ELR (cell line): ENCODE data around the gene MCM3AP.

Experiments
- DNase-seq: peaks from one replicate; pipeline ENCODE4 v3.0.0-alpha.2; 2015; ENCODE audit warnings: low read depth

The MCM3AP gene

DNA sequence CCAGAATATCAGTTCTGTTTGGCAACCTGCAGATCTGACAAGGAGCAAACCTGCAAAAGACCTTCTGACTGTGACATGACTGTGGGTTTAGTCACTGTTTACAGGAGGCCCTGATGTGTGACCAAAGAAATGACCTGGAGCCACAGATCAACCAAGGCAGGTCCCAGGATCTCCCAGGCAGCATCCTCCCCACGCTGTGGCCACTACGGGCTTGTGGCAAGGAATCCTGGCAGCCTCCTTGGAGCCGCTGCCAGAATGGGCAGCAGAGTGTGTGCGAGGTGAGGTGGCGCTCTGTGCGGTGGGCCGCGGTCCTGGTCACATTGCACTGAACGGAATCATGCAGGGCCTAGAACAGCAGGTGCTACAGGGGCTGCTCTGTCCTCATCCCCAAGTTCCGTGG, 15.9 kb downstream of the MCM3AP start:
- DNase-seq: peak; percentile 28

DNA sequence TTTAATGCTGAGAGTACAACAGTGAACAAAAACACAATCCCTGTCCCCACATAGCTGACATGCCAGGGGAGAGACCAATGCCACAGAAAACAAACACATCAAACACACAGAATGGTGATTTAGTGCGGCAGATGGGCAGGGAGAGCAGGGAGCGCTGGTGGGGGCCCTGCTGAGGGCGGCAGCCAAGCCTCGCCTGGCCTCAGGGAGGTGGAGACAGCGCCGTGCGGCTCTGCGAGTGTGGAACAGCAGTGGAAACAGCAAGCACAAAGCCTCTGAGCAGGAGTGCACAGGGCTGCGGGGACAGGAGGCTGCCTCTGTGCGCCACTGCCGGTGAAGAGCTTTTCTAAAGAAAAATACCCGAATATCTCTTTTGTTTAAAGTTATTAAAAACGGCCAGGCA, 17.0 kb downstream of the MCM3AP start:
- DNase-seq: no peak

DNA sequence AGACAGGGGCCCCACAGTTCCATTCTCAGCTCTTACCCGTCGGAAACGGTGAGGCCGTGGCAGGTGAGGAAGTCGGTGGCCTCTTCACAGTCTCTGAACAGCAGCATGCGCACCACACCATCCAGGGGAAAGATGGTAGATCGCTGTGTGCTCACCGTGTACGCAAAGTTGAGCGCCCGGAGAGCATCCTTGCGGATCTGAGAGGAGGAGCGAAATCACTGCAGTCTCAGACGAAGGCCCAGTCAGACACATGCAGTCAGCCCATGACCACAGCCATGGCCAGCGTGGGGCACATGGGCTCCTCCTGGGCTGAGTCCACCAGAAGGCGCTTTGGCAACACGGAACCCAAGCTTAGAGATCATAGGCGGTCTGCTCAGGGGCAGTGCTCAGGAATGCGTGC, 18.5 kb downstream of the MCM3AP start:
- no peak for DNase-seq

DNA sequence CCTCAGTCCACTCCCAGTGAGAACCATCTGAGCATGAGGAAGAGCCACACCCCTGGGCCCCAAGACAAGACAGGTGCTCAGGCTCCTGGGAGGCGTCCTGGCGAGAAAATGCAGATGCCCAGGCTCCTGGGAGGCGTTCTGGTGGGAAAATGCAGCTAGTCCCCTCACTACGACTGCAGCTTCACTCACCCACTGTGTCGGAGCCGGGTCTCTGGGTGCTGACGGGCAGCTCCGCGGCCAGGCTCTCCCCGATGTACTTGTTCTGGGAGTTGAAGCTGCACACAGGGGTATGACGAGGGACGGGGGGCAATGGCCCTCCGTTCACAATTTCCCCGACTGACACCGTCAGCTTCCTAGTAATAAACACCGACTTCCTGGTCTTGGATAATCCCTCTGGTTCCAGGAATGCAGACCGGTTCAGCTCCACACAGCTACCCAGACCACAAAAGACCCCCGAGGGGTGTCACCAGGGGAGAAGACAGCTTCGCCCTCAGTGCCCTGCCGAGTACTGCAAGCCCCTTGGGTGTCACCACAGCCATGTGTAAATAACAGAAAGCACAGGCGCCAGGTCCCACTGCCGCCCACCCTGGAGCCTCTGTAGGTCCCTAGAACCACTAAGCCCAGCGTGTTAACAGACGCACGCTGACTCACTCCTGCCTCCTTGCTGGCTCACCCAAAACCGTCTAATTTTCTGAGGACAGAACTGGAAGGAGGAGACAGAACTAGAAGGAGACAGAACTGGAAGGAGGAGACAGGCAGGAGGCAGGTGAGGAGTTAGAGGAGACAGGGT, 19.5 kb downstream of the MCM3AP start:
- peak; percentile 15 for DNase-seq

DNA sequence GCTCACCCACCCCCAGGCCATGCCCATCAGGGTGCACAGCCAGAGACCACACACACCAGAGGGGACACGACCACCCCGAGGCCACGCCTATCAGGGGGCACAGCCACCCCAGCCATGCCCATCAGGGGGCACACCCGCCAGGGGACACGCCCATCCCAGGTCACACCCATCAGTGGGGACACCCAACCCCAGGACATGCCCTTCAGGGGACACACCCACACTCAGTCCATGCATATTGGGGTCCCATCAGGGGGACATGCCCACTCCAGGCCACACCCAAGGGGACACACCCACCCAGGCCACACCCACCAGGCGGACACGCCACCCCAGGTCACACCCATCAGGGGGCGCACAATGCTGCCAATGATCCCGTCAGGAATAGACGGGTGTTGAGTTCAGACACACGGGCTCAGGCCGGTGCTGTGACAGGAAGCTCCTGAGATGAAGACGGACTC, 20.7 kb downstream of the MCM3AP start:
- DNase-seq: no peak

DNA sequence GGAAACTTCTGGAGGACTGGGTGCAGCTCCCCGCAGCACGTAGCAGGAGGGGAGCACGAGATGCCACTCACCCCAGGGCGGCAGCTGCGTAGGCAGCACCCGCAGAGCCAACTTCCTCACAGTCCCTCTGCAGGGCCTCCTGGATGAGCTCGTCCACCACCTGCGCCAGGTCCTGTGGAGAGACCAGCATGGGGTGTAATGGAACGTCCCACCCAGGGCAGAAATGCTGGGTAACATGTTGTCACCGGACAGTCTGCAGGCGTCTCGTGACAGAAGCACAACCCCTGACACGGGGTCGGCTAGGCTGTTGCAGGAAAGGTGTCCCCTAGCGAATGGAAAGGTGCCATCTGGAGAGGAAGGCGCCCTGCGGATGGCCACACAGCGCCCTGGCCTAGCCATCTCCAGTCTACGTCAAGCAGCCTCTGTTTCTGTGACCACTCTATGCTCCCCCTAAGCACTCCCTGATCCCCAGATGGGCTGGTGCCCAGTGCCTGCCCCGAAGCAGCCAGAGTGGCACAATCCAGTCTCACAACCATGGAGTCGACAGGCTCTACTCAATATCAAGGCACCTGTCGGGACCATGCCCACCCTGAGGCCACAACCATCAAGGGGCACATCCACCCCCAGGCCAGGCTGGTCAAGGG, 21.2 kb downstream of the MCM3AP start:
- DNase-seq: no peak

DNA sequence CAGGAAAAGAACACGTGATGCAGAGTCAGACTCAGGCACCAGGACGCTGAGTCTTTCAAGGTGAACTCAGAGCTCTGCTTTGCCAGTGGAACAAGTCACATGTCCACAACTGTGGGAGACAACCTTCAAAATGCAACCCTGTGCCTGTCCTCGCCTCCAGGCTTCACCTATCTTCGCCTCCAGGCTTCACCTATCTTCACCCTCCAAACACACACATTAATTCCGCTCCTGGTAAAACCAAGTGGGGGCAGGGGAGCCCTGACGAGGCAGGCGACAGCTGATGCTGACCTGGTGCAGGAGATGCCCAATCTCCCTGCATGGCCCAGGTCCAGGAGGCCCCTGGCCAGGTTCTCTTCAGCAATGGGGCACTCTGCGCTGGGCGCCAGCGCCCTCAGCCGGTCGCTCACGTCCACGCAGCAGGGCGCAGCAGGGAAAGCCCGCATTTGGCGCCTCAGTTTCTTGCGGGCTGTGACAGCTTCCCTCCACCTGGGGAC, 28.9 kb downstream of the MCM3AP start:
- DNase-seq: no peak

DNA sequence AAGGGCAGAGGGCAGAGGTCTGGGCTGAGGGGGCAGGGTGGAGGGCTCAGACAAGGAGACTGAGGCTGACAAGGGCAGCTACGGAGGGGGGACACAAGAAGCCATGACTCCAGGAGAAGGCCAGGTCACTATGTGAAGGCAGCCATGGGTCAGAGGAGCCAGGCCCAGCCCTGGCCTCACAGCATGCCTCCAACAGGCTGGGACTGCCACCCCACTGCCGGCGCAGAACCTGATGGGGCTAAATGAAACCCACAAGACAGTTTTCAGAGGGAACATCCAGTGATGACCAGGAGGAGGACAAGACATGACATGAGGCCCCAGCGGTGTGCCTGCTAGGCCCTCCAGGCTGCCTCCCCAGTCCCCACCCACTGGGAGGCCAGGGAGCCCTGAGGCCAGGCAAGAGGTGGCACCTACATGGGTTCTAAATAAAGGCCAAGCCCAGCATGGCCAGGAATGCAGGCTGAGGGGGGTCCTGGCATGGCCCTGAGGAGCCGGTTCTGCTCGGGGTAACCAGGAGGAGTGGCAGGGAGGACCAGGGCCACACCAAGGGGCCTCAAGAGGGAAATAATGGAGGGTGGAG, 29.6 kb downstream of the MCM3AP start:
- no peak for DNase-seq

DNA sequence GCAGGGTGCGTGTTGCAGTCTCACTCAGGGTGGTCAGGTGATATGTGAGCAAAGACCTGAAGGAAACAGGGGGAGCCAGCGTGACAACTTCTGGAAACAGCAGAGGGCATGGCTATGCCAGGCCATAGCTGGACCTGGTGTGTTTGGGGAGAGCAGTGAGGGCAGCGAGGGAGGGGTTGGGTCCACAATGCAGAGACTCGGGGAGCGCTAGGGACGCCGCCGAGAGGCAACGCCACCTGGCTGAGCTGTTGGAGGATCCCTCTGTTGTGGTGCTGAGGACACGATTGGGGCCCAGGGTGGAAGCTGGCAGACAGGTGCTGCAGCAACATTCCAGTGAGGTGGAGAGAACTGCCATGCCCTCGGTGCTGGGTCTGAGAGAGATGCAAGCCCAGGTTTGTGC, 30.2 kb downstream of the MCM3AP start:
- DNase-seq: no peak

DNA sequence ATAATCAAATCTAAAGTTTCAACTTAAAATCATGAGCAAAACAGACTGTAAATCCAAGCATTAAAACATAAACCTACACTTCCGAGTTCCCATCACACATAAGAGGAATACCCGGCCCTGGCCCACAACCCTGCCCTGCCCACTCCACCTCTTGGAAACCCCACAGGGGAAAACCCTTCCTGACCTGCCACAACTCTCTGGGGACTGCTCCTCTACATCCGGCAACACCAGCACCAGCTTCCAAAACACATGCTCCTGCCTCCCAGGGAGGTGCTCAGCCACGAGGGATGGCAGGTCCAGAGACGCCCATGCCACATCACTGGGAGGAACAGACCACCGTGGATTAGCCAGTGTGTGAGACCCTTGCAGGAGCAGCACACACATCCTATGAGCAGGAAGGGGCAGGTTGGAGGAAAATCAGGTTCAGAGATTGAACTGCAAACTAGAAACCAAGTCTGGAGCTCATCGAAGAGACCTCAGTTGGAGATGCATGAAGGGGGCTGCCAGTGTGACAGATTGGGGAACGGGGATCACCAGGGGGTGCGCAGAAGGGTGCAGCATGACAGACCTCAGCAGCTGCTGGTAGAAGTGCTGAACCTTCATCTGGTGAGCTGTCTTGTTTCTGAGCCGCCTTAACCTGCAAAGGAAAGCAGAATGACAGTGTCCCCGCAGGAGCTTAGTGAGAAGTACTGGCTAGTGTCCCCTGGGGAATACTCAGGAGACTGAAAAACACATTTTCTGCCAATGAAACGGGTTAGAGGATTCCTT, 31.0 kb downstream of the MCM3AP start:
- DNase-seq: no peak

DNA sequence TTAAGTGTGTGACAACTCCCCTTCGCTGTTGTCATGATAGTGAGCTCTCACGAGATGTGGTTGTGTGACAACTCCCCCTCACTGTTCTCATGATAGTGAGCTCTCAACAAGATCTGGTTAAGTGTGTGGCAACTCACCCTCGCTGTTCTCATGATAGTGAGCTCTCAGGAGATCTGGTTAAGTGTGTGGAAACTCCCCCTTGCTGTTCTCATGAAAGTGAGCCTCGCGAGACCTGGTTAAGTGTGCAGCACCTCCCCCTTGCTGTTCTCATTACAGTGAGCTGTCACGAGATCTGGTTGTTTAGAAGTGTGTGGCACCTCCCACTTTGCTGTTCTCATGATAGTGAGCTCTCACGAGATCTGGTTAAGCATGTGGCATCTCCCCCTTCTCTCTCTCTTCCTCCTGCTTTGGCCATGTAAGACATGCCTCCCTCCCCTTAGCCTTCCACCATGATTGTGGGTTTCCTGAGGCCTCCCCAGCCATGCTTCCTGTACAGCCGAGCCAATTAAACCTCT, 31.7 kb downstream of the MCM3AP start:
- DNase-seq: no peak

DNA sequence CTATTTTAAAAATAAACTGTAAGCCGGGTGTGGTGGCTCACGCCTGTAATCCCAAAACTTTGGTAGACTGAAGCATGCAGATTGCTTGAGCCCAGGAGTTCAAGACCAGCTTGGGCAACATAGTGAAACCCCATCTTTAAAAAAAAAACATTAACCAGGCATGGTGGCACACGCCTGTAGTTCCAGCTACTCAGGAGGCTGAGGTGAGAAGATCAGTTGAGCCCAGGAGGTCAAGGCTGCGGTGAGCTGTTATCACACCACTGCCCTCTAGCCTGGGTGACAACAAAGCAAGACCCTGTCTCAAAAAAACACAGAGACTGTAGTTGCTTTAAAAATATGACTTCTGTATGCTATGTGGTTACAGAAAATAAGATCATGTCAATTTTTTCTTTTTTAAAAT, 32.6 kb downstream of the MCM3AP start:
- DNase-seq: no peak

DNA sequence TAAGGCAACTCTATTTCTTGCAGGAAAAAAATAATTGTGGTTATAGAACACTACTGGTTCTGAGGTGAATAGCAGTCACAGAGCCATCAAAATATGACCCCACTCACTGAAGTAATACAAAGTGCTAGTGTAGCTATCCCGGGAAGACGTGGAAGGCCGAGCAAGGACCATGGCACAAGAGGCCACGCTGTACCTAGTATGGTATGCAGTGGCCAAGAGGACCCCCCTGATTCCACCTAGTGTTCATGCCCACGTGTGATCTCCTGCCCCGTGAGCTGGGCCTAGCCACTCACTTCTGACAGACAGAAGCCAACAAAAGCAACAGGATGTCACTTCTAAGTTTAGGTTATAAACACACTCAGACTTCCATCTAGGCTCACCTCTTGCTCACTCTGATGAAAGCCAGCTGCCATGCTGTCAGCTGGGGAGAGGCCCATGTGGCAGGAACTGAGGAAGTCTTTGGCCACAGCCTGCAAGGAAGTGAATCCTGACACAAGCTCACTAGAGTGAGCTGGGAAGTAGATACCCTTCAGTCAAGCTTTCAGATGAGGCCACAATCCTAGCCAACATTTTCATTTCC, 35.2 kb downstream of the MCM3AP start:
- DNase-seq: no peak

DNA sequence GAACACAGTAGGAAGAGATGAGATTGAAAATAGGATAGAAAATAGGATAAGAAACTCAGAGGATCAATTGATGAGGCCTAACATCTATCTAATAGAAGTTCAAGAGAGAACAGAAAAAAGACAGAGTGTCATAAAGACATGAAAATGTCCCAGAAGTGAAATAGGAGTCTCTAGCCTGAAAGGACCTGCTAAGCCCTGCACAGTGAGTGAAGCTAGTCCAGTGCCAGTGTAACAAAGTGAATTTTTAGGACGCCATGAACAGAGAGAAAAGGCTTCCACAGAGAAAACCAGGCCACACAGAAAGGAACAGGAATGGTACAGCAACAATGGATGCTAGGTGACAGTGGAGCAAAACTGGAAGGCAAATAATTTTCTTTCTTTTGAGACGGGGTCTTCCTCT, 36.6 kb downstream of the MCM3AP start:
- no peak for DNase-seq

DNA sequence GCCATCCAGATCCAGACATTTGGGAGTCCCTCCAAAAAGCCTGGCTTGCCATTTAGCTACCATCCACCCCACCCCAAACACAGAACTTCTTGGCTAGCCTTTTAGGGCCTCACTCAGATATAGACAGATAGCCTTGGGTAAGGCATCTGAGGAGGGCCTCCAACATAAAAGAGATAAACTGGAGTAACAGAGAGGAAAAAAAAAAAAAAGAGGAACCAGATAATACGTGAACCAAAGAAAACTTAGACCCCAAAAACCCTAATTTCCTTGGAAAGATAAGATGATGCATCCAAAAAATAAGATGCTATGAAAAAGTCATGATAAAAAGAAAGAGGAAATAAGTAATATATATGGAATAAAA, 37.0 kb downstream of the MCM3AP start:
- no peak for DNase-seq

DNA sequence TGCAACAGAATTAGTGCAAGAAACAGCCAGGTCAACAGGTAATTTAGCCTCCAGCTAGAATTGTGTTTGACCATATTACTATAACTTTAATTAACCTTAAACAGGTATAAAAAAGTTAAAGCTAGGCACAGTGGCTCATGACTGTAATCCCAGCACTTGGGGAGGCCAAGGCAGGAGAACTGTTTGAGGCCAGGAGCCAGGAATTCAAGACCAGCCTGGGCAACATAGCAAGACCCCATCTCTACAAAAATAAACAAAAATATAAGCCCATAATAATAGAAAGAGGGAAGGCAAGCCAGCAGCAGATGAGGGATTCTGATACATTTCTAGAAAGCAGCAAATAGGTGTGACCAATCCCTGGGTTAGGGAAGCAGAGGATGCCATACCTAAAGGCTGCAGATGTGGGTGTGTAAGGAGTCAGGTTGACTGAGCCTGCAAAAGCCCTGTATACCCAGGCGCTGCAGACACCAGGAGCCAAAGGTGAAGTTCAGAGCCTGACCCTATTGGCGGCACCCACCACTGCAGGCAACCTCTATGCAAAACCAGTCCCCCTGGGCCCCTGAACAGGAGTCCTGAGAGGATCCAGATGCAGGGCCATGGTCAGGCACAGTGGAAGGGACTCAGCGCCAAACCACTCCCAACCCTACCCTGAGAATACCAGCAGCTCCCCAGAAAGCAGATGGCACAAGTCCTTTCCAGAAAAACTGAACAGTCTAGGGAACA, 37.6 kb downstream of the MCM3AP start:
- DNase-seq: no peak

DNA sequence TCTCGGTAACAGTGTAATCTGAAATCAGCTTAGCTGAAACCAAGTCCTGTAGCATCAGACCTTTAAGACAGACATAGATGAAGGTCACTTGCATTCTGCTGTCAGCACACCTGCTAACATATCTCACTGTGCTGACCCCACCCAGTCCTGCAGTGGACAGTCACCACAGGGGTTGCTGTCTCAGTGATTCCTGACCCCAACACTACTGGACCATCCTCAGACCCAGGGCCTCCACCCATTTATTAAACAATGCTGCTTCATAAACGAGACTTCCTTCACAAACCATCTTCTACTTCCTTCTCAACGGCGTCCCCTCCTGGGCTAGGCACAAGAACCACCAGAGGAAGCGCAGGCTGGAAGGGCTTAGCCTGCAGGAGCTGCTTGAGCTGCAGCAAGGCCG, 39.1 kb downstream of the MCM3AP start:
- DNase-seq: no peak

DNA sequence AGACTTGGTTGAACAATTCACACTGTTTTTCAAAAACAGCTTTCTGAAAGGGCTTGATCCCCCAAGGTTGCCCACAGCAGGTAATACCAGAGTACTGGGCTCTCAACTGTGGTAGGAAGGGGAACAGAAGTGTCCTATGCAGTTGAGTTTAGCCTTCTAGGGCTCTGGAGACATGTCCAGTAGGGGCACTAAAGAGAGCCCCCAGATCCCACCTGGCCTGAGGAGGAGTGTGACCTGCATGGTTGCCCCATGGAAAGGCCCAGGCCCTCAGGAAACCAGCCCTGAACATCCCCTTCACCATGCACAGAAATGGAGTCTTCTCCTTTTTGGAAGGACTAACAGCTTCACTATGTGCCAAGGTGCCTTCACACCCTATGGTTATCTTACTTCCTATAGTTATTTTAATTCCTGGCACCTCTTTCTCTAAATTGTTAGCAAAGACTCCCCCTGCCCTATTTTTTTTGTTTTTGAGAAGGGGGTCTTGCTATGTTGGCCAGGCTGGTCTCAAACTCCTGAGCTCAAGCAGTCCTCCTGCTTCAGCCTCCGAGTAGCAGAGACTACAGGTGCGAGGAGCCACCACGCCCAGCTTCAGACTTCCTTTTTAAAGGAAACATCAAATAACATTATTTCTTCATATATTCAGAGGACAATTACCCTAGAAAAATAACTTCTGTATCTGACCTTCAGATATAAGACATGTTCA, 40.0 kb downstream of the MCM3AP start:
- DNase-seq: no peak

DNA sequence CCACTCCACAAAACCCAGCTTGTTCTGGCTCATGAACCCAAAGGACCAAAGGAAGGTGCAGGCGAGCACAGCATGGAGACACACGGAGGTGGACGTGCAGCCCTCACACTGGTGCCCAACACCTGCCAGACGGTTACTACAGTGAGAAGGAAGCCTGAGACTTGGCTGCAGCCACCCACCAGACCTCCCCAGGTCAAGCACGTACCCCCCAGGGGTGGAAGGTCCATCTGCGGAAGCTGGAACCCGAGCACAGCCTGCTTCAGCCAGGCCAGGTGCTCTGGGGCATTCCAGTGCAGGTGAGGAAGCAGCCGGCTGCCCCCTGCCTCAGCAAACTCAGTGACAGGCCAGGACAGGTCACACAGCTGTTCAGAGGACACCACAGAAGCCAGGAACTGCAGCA, 40.8 kb downstream of the MCM3AP start:
- no peak for DNase-seq

DNA sequence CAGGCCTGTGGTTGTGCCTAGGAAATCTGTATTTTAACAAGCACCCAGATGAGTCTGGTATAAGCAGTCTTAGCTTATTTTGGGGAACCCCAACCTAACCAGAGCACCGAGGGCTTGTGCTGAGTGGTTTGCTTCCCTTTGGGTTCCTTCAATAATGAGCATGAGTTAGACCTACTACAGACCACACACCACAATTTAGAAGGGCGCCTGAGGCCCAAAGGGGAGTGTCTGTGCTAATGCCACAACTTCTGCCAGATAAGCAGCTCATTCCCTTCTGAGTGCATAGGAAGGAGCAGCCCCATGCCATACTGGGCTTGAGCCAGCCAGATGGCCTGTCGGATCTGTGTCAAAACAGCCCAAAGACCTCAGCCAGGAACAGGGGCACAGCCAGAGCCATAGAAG, 41.5 kb downstream of the MCM3AP start:
- DNase-seq: no peak

DNA sequence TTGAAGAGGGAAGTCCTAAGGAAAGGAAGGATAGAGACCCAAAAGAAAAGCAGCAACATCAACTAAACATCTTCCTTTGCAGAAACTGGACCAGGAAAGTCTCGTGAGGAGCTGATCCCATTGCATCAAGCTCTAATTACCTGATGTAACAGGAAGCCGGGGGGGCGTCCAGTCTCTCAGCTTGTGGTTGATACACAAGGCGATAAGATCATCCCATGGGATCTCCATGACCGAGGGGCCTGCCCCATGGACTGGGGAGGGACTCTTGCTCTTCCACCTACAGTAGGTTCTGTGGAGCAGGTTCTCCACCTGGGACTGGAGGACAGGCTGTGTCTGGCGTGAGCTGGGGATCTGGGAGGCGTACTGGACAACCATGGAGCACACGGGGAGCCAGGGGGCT, 42.1 kb downstream of the MCM3AP start:
- DNase-seq: no peak
